RWPE2 (cell line): ENCODE data around the gene SOX8.

Experiments used
- ATAC-seq: fragments of 200-7000 bp; cut with Tn5 transposase; 3 replicates; pipeline ENCODE4 v1.9.1; 2021; ENCODE audit warnings: low read depth
- DNase-seq: peaks from one replicate; pipeline ENCODE4 v3.0.0-alpha.2; 2020; ENCODE audit warnings: low spot score
- H3K27ac ChIP-seq: fragments of 450-650 bp; 2 replicates; pipeline ENCODE4 v1.5.1; 2017; ENCODE audit warnings: mild to moderate bottlenecking; ENCODE audit not compliant: poor library complexity, severe bottlenecking
- H3K27me3 ChIP-seq: fragments of 250-450 bp; sonication (Bioruptor Pico); 2 replicates; pipeline ENCODE4 v1.5.1; 2021; ENCODE audit warnings: mild to moderate bottlenecking, moderate library complexity; ENCODE audit not compliant: insufficient read depth, poor library complexity, severe bottlenecking
- H3K36me3 ChIP-seq: fragments of 250-450 bp; sonication (Bioruptor Pico); 2 replicates; pipeline ENCODE4 v1.5.1; 2020; ENCODE audit warnings: low read depth, mild to moderate bottlenecking, moderate library complexity
- H3K4me1 ChIP-seq: fragments of 250-450 bp; sonication (Bioruptor Pico); 2 replicates; pipeline ENCODE4 v1.5.1; 2021; ENCODE audit warnings: mild to moderate bottlenecking, moderate library complexity; ENCODE audit not compliant: insufficient read depth, poor library complexity, severe bottlenecking
- H3K4me3 ChIP-seq: fragments of 250-450 bp; sonication (Bioruptor Pico); 2 replicates; pipeline ENCODE4 v1.5.1; 2021; ENCODE audit warnings: mild to moderate bottlenecking, moderate library complexity; ENCODE audit not compliant: severe bottlenecking
- H3K9me3 ChIP-seq: fragments of 250-450 bp; sonication (Bioruptor Pico); 2 replicates; pipeline ENCODE4 v1.5.1; 2021; ENCODE audit warnings: mild to moderate bottlenecking, moderate library complexity; ENCODE audit not compliant: severe bottlenecking
- TF ChIP-seq, protein P1 (sequence below): fragments of 450-650 bp; IDR thresholded peaks from one replicate; pipeline ENCODE4 v1.5.1; 2017; ENCODE audit warnings: mild to moderate bottlenecking, moderate library complexity; ENCODE audit not compliant: poor library complexity, severe bottlenecking

The SOX8 gene

DNA sequence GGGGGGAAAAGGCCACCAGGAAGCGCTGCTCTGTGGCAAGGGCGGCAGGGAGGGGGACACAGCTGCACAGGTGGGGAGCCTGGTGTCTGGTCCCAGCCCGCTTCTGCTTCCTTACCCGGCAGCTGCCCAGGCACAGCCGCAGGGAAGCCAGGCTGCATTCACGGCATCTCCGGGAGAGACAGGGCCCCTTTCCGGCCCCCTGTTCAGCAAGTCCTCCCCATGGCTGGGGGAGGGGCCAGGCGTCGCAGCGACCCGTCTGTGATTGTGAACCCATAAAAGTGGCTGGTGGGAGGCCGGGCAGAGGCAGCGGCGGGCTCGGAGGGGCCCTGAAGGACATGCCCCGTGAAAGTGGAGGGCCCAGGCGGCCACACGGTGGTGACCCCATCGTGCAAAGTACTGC is 28.7 kb downstream of the SOX8 start:
- Histone ChIP-seq H3K36me3 (no peaks in the 10 kb centered on the region), H3K4me3 (no peak overlapping the region), H3K9me3 (no peaks in the 10 kb centered on the region), H3K4me1 (no peaks in the 10 kb centered on the region), H3K27ac (no peak overlapping the region), H3K27me3 (peaks cover 28% of the 10 kb centered on the region)
- TF ChIP-seq, protein P1, sequence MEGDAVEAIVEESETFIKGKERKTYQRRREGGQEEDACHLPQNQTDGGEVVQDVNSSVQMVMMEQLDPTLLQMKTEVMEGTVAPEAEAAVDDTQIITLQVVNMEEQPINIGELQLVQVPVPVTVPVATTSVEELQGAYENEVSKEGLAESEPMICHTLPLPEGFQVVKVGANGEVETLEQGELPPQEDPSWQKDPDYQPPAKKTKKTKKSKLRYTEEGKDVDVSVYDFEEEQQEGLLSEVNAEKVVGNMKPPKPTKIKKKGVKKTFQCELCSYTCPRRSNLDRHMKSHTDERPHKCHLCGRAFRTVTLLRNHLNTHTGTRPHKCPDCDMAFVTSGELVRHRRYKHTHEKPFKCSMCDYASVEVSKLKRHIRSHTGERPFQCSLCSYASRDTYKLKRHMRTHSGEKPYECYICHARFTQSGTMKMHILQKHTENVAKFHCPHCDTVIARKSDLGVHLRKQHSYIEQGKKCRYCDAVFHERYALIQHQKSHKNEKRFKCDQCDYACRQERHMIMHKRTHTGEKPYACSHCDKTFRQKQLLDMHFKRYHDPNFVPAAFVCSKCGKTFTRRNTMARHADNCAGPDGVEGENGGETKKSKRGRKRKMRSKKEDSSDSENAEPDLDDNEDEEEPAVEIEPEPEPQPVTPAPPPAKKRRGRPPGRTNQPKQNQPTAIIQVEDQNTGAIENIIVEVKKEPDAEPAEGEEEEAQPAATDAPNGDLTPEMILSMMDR: no peak
- ATAC-seq: no peak
- DNase-seq: no peak

DNA sequence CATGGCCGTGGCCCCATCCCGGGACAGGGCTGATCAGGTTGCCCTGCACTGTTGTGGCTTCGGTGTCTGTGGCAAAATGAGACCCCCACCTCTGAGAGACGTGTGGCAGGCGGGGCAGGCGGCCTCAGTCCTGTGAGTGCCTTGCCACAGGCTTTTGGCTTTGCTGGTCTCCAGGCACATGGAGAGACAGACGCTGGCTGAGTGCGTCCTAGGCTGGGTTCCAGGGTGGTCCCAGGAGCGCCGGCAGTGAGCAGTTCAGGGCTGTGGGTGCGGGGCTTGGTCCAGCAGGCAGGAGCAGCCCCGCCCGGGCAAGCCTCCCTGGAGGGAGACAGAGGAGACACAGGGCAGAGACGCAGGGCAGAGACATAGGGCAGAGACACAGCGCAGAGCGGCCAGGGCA is 29.2 kb downstream of the SOX8 start:
- TF ChIP-seq, protein P1: no peak
- Histone ChIP-seq H3K4me1 (no peaks in the 10 kb centered on the region), H3K4me3 (no peak overlapping the region), H3K27me3 (peaks cover 22% of the 10 kb centered on the region), H3K9me3 (no peaks in the 10 kb centered on the region), H3K36me3 (no peaks in the 10 kb centered on the region), H3K27ac (no peak overlapping the region)
- ATAC-seq (no peak), DNase-seq (no peak)

DNA sequence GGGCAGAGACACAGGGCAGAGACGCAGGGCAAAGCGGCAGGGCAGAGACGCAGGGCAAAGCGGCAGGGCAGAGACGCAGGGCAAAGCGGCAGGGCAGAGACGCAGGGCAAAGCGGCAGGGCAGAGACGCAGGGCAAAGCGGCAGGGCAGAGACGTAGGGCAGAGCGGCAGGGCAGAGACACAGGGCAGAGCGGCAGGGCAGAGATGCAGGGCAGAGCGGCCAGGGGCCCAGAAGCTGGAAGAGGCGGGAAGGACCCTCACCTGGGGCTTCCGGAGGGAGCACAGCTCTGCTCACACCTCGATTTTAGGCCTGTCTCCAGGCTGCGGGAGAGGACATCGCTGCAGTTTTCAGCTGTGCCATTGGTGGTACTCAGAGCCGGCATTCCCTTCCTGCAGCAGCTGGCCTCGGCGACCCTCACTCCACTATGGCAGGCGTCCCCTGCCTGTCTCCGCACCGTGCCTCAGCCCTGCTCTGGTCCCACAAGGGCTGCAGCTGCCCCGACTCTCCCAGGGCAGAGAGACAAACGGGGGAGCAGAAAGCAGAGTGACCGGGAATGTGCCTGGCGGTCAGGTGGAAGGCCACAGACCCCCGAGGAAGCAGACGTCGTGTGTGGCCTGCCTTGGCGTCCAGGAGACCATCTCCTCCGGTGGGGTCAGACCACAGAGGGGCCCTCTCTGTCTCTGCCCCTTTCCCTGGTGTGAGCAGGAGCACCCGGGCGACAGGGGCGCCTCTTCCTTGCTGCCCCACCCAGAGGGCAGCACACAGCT is 29.9 kb downstream of the SOX8 start:
- TF ChIP-seq, protein P1: no peak
- Histone ChIP-seq H3K4me1 (no peaks in the 10 kb centered on the region), H3K27ac (no peak overlapping the region), H3K36me3 (no peaks in the 10 kb centered on the region), H3K27me3 (peaks cover 22% of the 10 kb centered on the region), H3K4me3 (no peak overlapping the region), H3K9me3 (no peaks in the 10 kb centered on the region)
- ATAC-seq (no peak), DNase-seq (no peak)

DNA sequence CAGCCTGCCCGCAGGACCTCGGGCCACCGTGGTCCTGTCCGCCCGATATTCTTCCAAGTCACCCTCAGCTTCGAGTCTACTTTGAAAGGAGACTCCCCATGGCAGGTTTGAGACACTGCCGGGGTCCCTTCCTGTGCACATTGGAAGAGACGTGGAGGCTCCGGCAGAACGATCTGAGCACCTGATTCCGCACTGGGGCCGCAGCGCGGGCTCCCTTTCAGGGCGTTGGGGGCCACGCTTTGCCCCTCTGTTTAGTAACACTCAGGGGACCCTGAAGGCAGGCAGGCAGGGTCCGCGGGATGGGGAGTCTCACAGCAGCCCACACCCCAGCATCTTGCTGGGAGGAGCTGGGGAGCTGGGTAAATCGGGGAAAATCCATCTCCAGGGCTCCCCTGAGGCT is 30.6 kb downstream of the SOX8 start:
- Histone ChIP-seq H3K36me3 (no peaks in the 10 kb centered on the region), H3K4me3 (no peak overlapping the region), H3K9me3 (no peaks in the 10 kb centered on the region), H3K27ac (no peak overlapping the region), H3K27me3 (peaks cover 22% of the 10 kb centered on the region), H3K4me1 (no peaks in the 10 kb centered on the region)
- TF ChIP-seq, protein P1: no peak
- no peak for ATAC-seq
- DNase-seq: no peak
